Right forelimb (tissue), 1 donor: ENCODE results near the gene COL4A1.
"Not testable (repeated sequence)": the region's sequence is repeated elsewhere in the genome, so short reads cannot be mapped to it uniquely, and the experiment has no call there.

Experiments used
- DNase-seq: peaks from one replicate; pipeline ENCODE4 v3.0.0-alpha.2; 2018

COL4A1 gene

GRCh38 chr13:110125613-110126272, 181.2 kb downstream of the COL4A1 start:
- DNase-seq, result no peak

GRCh38 chr13:110125157-110125556, 181.8 kb downstream of the COL4A1 start:
- no peak for DNase-seq

- DNase-seq, result no peak
These were observed 182.6 kb downstream of the COL4A1 start for GRCh38 chr13:110124201-110124940.

GRCh38 chr13:110123041-110123809, 183.7 kb downstream of the COL4A1 start:
- DNase-seq, result no peak

GRCh38 chr13:110121422-110122083, 185.4 kb downstream of the COL4A1 start:
- no peak for DNase-seq

- DNase-seq, result no peak
These were observed 186.7 kb downstream of the COL4A1 start for GRCh38 chr13:110119935-110120905.

- no peak for DNase-seq
These were observed 188.9 kb downstream of the COL4A1 start for GRCh38 chr13:110118106-110118505.

GRCh38 chr13:110116072-110116487, 190.9 kb downstream of the COL4A1 start:
- peak; percentile 74 for DNase-seq

GRCh38 chr13:110115591-110115990, 191.4 kb downstream of the COL4A1 start:
- DNase-seq, result no peak

GRCh38 chr13:110114316-110114715, 192.6 kb downstream of the COL4A1 start:
- DNase-seq, result no peak

- DNase-seq, result no peak
These were observed 193.6 kb downstream of the COL4A1 start for GRCh38 chr13:110113284-110113764.

GRCh38 chr13:110112379-110112778, 194.6 kb downstream of the COL4A1 start:
- not testable (repeated sequence) for DNase-seq

GRCh38 chr13:110110783-110111182, 196.2 kb downstream of the COL4A1 start:
- DNase-seq, result no peak

- DNase-seq, result peak; percentile 63
These were observed 197.0 kb downstream of the COL4A1 start for GRCh38 chr13:110109910-110110309.

GRCh38 chr13:110109140-110109783, 197.7 kb downstream of the COL4A1 start:
- DNase-seq, result no peak

GRCh38 chr13:110108348-110109139, 198.4 kb downstream of the COL4A1 start:
- peak; percentile 85 for DNase-seq

GRCh38 chr13:110107568-110108347, 199.2 kb downstream of the COL4A1 start:
- DNase-seq, result no peak

GRCh38 chr13:110106726-110107125, 200.2 kb downstream of the COL4A1 start:
- DNase-seq, result no peak

GRCh38 chr13:110105136-110105535, 201.8 kb downstream of the COL4A1 start:
- DNase-seq, result no peak
